RCC 7860 (cell line): Measurements from ENCODE around the gene ENTPD5.

Experiments used
- DNase-seq: peaks from one replicate; pipeline ENCODE4 v3.0.0-alpha.2; 2015; ENCODE audit warnings: low spot score
- FAIRE-seq: peaks from 2 replicates; lab custom pipeline; 2012; peaks lifted over from hg19 to GRCh38; lab: Jason Lieb, UNC

ENTPD5 gene, protein sequence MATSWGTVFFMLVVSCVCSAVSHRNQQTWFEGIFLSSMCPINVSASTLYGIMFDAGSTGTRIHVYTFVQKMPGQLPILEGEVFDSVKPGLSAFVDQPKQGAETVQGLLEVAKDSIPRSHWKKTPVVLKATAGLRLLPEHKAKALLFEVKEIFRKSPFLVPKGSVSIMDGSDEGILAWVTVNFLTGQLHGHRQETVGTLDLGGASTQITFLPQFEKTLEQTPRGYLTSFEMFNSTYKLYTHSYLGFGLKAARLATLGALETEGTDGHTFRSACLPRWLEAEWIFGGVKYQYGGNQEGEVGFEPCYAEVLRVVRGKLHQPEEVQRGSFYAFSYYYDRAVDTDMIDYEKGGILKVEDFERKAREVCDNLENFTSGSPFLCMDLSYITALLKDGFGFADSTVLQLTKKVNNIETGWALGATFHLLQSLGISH

DNA sequence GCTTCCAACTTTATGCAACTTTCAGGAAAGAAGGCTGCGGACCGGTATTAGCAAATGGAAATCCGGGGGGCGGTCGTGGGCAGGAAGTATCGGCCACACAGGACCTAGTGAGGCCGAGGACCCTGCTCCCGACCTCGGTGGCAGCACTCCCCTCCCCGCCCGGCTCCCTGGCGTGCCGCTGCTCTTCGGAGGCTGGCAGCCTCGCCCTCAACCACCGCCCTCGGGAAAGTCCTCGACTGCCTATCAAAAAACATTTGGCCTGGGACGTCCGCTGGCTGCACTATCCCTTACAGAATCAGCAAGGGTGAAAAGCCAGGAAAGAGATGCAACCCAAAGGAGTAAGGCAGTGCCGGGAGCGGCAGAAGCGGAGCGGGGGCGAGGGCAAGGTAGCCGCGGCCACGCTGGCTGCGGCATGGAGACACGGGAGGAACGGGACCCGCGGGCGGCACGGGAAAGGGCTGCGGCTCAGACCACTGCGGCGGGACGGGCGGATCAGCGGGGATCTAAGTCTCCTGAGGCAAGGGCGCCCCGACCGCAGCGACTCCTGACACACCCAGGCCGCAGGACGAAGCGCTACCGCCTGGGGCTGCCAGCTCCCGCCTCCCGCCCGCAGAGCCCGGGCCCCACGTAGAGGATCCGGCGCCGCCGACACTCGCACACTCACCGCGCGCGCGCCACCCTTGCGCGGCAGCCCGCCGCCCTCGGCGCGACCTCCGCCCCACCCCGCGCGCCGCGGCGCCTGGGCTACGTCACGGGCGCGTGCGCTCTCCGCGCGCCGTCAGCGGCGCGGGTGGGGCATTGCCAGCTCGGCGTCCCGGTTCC lies at the start of gene ENTPD5, which contains the start of gene BBOF1:
Gene ENTPD5, minus strand, starts transcription at position 703 of the 822 bp plus-strand sequence. CDS start 31,186 bp downstream, outside the sequence.
Gene BBOF1, plus strand, starts transcription at position 764 of the 822 bp plus-strand sequence. CDS start 130 bp downstream, outside the sequence.
- DNase-seq (peak; percentile 56), FAIRE-seq (no peak)

DNA sequence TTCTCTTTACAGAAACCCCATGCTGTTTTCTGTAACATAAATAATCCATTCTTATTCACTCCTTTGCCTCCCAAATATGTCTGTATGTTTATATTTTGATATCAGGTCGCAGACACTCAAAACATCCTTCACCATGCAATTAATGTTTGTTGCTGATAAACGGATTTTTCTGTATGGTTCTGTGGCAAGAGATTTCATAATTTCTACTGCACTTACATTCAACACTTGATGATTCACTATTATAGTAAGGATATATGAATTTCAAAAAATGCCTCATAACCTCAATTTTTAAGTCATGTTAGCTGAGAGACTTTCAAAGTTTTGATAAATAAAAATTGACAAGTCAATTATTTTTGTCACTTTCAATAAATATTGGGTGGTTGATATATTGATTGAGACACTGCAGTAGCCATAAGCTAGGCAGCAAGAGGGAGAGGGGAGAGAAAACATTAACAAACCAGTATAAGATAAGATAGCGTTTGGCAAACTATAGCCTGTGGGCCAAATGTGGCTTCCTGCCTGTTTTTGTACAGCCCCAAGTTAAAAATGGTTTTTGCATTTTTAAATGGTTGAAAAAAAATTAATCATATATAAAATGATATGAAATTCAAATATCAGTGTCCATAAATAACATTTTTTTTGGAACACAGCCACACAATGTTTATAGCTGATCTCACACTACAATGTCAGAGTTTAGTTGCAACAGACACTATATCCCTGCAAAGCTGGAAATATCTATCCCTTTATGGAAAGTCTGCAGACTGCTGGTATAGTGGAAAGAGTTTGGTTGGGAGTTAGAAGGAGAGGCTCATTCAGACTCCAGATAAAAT lies 46.9 kb upstream of the ENTPD5 start:
- DNase-seq (no peak), FAIRE-seq (no peak)

DNA sequence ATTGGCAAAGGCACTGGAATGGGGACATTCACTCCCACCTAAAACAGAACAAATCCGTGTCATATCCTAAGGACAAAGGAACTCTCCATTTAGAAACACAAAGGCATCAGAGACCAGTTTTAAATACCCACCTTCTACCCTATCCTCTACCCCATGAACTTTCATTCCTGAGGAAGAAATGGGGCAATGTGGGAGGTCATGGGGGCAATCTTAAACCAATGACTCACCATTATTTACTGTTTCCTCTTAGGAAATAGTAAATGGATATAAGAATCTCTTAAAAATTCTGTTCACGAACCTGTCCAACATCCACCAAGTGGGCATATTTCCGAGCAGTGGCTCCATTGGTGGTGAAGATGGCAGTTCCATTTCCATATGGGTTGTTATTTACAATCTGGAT lies 45.8 kb upstream of the ENTPD5 start:
- FAIRE-seq (no peak), DNase-seq (no peak)

DNA sequence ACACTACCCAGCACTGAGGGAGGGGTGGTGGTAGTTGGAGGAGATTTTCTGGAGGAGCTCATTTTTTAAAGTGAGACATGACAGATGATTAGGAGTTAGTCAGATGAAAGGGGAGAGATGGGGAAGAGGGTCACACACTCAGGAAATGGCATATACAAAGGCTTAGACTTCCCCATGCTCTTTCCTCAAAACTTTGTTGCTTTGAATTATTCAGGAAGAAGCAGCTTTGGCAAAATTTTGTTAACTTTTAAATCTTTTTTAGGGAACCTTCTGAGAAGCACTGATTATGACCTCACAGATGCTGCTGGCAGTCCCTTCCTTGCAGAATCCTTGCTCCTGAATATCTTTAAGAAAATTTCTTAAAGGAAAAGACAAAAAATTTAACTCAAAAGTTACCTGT lies 45.3 kb upstream of the ENTPD5 start:
- no peak for DNase-seq
- no peak for FAIRE-seq

DNA sequence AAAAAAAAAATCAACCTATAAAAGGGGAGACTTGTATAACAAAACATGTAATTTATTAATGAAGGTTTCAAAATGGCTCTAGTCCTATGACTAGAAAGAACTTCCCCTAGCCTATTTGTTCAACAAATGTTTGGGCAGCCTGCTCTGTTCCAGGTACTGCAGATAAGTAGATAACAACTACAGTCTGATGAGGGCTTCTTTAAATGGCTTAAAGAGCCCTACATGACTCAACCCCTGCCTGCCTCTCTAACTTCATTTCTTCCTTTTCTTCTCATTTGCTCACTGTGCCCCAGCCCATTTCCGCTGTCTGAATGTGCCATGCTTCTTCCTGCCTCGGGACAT lies 43.7 kb upstream of the ENTPD5 start:
- DNase-seq (no peak), FAIRE-seq (no peak)

DNA sequence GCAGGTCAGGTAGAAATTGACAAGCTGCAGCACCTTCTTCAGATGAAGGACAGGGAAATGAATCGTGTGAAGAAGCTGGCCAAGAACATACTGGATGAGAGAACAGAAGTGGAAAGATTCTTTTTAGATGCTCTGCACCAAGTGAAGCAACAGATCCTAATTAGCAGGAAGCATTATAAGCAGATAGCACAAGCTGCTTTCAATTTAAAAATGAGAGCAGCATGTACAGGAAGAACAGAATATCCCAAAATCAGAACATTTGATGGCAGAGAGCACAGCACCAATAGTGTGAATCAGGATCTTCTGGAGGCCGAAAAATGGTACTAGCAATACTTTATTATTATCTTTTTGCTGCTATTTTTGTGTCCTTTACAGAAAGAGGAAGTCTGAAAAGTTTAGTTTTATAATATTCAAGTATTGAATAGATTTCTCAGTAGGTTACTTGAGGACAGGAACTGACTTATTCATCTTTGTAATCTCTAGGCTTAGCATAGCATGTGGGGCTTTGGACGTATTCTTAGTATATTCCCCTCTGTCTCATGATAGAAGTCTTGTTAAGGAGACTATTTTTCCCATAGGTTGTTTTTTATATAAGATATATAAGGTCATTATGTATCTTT lies 30.9 kb upstream of the ENTPD5 start:
- FAIRE-seq (no peak), DNase-seq (no peak)

DNA sequence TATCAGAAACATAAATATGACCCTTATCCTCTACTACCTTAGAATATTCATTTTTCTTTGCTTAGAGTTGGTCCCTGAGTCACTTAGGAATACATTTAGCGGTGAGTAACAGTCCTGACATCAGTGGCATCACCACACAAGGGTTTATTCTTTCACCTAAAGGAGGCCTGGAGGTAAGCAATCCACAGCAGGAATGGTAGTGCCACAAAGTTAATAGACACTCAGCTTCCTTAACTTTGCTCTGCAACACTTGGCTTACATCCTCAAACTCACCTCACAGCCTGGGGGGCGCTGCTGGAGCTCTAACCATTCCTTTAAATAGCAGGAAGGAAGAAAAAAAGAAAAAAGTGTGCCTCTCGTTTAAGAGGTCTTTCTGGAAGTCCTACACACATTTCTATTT lies 29.2 kb upstream of the ENTPD5 start:
- FAIRE-seq (no peak), DNase-seq (peak; percentile 17)

DNA sequence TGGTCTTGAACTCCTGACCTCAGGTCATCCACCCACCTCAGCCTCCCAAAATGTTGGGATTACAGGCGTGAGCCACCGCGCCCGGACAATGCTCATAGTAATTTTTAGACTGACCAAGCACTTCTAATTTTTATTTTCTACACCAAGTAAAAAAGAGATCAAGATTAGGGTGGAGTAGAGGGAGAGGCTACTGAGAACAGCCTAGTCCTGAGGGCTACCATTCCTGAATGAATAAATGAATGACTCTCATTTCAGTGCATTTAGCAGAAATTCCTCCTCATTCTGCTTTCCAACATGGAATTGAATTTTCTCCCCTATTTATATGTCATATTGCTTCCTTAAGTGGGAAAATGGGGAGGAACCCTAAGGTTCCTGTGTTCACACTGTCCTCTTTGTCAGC lies 26.4 kb upstream of the ENTPD5 start:
- FAIRE-seq (no peak), DNase-seq (no peak)

DNA sequence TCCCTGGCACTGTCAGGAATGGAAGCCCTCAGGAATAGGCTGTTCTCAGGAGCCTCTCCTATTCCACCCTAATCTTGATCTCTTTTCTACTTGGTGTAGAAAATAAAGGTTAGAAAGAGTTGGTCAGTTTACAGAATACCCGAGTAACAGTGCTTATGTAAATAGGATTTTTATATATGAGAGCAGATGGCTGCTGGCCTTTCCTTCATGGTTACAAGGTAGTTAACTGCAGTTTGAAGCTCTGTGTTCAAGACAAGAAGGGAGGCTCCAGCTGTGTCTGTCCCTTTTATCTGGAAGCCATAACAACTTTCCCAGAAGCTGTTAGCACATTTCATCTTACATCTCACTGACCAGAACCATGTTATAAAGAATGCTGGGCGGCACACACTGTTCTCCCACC lies 23.2 kb upstream of the ENTPD5 start:
- FAIRE-seq (no peak), DNase-seq (no peak)

DNA sequence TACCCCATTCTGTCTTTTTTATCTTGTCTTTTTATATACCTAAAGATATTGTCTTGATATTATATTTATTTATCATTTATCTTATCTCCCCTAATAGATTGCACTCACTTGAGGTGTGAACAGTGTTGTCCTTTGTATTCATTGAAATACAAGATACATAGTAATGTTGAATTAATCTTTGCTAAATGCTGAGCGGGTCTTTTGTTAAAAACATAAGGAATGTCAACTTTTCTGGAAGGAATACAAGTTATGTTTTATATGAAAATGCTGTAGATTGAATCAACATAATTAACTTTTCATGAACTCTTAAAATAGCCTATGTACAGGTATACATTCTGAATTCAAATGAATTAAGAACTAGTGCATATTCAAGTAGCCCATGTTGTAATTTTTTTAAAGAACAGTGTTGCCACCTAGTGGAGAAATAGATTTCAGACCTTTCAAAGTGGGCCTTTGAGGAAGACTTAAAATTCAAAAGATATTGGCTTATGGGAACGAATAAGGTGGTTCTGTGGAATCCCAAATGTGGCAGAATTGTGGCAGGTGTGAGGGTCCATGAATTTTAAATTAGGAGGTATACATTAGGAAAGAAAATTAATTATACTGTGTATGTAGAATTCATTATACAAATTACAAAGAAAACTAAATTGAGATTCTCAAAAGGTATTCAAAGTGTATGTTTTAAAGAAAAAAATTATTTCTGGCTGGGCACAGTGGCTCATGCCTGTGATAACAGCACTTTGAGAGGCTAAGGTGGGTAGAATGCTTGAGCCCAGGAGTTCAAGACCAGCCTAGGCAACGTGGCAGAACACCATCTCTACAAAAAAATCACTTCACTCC lies 19.2 kb upstream of the ENTPD5 start:
- peak; percentile 51 for DNase-seq
- peak; percentile 37 for FAIRE-seq

DNA sequence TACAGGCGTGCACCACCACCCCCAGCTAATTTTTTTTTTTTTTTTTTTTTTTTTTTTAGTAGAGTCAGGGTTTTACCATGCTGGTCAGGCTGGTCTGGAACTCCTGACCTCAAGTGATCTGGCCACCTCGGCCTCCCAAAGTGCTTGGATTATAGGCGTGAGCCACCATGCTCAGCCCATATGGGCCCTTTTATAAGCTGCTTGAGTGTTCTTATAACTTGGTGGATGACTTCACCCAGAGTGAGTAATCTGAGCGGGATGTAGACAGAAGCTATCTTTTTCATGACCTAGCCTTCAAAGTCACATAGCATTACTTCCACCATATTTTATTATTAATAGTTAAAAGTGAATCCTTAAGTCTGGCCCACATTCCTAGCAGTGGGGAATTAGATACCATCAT lies 16.5 kb upstream of the ENTPD5 start:
- no peak for DNase-seq
- no peak for FAIRE-seq

DNA sequence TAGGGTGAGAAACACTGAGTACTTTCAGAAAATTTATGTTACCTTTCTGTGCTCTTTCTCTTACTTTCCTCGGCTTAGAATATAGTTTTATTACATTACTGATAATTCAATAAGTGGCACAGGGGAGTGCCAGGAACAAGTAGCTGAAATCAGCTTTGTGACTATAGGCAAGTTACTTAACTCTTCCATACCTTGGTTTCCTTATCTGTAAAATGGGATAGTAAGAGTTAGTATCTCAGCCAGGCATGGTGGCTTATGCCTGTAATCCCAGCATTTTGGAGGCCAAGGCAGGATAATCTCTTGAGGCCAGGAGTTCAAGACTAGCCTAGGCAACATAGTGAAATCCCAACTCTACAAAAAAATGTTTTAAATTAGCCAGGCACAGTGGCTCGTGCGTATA lies 15.5 kb upstream of the ENTPD5 start:
- FAIRE-seq: no peak

DNA sequence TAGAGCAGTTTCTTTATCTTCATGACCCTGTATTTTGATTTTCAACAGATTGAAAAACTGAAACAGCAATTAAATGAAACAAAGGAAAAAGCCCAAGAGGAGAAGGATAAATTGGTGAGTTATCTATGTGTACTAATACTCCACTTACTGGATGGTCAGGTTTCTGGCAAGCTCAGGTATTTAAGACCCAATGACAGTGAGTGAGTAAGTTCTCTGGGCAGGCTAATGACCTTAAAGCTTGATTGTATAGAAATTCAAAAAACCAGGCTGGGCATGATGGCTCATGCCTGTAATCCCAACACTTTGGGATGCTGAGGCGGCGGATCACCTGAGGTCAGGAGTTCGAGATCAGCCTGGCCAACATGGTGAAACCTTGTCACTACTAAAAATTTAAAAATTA lies 10.0 kb upstream of the ENTPD5 start:
- DNase-seq: no peak

More for the DNA sequence above, 15.5 kb upstream of the ENTPD5 start:
- DNase-seq: no peak

DNA sequence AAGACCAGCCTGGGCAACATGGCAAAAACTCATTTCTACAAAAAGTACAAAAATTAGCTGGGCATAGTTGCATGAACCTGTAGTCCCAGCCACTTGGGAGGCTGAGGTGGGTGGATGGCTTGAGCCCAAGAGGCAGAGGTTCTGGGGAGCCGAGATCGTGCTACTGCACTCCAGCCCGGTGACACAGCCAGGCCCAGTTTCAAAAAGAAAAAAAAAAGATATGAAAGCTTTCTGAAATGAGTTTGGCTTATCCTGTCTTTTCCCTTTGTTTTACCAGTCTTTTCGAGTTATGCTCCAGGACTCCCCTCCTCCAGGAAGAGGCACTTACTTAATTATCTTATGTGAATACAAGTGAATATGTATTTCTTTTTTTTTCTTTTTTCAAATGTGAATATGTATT lies 3.3 kb upstream of the ENTPD5 start:
- DNase-seq (no peak), FAIRE-seq (no peak)

More for the DNA sequence above, 10.0 kb upstream of the ENTPD5 start:
- no peak for FAIRE-seq

DNA sequence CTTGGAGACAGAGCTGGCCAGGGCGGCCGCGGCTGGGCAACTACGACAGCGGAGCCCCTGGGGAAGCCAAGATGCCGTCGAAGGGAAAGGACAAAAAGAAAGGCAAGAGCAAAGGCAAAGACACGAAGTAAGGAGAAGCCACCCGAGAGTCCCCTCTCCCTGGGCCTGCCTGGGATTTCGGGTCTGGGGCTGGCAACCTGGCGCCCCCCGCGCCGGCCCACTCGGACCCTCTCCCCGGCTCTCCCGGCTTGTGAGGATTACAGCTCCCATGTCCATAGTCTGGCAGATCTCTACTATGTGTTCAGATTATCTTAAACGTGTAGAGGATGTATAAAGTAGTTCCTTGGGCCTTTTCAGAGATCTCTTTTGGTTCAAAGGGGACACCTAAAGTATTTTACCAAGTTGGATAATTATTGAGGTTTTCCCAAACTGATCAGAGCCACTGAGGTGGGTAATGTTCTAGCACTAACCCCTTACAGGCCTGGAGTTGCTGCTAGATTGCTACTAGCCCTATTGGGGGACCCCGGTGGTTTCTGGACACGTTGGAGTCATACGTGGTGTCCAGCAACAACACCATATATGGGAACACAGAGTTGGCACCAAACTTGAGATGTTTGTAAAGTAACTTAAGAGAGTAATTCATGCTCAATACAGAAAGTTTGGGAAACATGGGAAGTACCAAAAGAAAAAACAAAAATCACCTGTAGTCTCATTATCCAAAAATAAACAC lies 485 bp upstream of the ENTPD5 start:
- DNase-seq (no peak), FAIRE-seq (no peak)

DNA sequence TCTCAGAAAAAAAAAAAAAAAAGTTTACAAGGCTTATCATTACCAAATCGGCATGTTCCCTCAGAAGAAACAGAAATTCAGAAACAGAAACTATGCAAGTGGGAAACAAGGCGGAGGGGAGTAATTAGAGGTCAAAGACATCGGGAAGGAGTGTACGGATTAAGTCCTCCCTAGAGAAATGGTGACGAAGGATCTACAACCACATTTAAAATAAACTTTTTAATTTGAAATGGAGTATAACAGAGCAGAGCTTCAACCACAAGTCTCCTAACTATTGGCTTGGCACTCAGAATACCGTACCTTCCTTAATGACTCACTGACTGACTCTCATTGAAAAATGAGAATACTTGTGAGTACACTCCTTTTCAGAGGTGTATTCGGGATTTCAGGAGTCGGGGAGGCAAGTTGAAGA lies 908 bp downstream of the ENTPD5 start:
- no peak for FAIRE-seq
- peak; percentile 49 for DNase-seq

DNA sequence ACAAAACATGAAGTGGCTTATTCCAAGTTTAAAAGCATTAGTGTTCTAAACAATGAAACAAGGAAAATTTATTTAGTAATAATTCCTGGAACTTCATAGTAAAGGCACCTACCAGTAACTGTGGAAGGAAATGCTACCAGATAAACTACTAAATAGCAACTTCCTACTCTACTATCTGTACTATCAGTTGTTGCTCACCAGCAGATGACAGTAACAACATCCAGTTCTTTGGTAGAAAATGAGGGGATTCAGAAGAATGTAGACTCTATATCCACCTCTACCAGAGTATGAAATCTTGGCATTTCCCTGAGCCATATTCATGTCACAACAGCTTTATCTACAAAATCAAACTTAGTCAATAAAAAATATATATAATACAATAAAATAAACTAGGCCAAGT lies 3.1 kb downstream of the ENTPD5 start:
- FAIRE-seq: no peak

DNA sequence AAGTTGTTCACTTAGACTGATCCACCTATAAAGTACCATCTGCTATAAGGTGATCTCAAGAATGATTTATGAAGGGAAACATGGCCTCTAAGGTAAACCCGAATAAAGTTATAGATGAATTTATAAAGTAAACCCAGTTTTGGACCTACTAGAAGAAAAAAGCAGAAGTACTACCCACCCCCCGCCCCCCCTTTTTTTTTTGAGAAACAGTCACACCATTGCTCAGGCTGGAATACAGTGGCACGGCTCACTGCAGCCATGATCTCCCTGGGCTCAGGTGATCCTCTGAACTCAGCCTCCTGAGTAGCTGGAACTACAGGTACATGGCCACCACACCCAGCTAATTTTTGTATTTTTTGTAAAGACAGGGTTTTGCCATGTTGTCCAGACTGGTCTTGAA lies 3.9 kb downstream of the ENTPD5 start:
- no peak for FAIRE-seq
- no peak for DNase-seq

More for the DNA sequence above, 3.1 kb downstream of the ENTPD5 start:
- no peak for DNase-seq

DNA sequence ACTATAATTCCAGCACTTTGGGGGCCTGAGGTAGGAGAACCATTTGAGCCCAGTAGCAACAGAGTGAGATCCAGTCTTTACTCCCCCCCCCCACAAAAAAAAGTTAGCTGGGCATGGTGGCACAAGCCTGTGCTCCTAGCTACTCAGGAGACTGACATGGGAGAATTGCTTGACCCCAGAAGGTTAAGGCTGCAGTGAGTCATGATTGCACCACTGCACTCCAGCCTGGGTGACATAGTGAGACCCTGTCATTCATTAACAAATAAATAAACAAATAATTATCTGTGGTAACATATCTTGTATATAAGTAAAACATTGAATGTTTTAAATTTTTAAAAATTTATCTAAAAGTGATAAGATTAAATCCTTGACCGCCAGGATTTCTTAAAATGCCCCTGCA lies 4.8 kb downstream of the ENTPD5 start:
- DNase-seq (peak; percentile 16), FAIRE-seq (peak; percentile 57)
